ENCODE results near the gene PIGH.
A peak's percentile ranks its signal among the peaks of the same experiment; 100 is the strongest.

PIGH gene

GRCh38 chr14:67574806-67575205 lies 25.3 kb downstream of the PIGH start:
- no peak for DNase-seq (ENCODE audit: low read depth)

- DNase-seq (ENCODE audit: low read depth): no peak
Measured at GRCh38 chr14:67574156-67574555, 25.9 kb downstream of the PIGH start.

DNA sequence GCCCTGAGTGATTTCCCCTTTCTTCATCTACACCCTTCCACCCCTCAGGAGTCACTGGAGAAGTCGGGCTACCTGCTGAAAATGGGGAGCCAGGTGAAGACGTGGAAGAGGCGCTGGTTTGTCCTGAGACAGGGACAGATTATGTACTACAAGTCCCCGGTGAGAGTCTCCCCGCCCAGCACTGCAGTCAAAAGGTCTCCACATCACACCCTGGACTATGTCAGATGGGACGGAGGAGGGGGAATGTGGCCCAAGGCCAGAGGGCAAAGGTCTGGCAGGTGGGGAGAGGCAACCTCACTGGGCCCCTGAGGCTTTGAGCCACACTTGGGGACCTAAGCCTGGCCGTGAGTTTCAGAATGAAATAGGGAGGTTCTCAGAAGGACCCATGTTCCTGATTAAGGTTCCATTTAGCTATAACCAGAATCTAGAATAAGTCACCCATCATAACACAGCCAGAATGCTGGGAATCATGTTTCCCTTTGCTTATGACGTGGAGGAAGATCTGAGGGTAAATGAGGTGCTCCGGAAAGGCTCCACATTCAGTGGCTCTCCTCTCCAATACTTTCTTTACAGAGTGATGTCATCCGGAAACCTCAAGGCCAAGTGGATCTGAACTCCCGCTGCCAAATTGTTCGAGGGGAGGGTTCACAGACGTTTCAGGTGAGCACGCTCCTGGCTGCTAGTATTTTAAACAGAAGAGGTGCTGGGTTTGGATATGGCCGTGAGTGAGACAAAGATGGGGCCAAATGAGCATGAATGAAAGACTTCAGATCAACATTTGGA lies 26.6 kb downstream of the PIGH start:
- no peak for DNase-seq (ENCODE audit: low read depth)

DNA sequence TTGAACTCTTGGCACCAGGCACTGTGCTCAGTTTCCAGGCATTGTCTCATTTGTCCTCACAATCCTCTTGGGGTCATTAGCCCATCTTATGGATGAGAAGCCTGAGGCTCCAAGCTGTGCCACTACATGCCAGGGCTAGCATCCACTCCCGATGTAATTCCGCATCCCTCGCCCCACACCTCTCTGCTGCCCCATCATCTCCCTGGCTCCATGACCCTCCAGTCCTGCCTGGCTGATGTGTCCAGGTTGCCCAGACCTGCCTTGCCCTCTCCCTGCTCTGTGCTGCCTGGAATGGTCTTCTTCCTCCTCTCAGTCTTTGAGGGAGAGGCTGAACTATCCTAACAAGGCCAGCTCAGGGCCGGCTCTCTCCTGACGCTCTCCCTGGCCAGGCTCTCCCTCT lies 27.5 kb downstream of the PIGH start:
- no peak for DNase-seq (ENCODE audit: low read depth)

DNA sequence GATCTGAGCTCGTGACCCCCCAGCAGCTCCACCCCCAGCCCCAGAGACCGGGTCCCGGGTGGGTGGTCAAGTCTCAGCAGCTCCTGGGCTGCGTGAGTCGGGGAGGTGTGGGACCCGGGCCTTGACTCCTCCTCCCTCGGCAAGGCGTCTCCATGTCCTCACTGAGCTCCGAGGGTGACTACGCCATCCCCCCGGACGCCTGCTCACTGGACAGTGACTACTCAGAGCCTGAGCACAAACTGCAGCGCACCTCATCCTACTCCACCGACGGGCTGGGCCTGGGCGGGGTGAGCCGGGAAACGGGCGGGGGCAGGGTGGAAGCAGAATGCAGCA lies 28.1 kb downstream of the PIGH start:
- no peak for DNase-seq (ENCODE audit: low read depth)

- peak; percentile 13 for DNase-seq (ENCODE audit: low read depth)
Measured at GRCh38 chr14:67571275-67571990, 28.6 kb downstream of the PIGH start.

DNA sequence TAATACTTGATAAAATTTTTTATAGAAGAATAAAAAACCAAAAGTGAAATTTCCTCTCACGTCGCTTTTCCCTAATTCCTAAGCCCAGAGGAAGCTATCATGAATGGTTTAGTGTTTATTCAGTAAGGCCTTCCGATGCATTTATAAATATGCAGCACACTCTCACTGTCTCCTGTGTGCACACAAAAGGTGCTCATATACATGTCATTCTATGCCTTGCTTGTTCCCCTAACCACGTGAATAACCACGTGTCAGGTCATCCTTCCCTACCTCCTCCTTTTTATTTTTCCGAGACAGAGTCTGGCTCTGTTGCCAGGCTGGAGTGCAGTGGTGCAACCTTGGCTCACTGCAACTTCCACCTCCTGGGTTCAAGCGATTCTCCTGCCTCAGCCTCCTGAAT lies 29.6 kb downstream of the PIGH start:
- no peak for DNase-seq (ENCODE audit: low read depth)

DNA sequence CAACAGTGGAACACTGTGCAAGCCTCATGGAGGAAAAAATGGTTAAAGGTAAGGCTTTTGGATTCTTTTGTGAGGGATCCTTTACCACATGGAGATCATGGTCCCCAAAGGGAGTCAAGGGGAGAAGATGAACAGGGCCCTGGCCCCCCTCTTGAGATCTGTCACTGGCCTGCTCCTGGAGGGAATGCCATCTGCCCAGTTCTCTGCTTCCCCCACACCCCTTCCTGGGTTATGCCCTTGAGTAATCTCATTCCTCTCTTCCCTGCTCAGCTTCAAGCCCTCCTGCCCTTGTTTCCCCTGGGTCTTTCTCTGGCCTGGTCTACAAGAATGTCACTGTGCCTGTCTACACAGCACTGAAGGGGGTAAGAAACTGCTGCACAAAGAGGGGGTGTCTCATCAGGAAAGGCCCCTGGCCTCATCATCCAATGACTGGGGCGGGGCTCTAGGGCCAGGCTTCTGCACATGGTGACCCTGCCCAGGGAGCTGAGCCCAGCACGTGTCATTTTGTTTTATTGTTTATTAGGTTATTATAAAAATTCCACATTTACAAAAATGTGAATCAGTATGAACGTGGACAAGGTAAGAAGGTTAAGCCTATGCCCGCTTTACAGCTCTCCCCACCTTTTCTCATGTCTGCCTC lies 30.3 kb downstream of the PIGH start:
- no peak for DNase-seq (ENCODE audit: low read depth)

GRCh38 chr14:67569011-67569650 lies 30.9 kb downstream of the PIGH start:
- DNase-seq (ENCODE audit: low read depth): no peak

- no peak for DNase-seq (ENCODE audit: low read depth)
Measured at GRCh38 chr14:67567654-67568053, 32.4 kb downstream of the PIGH start.

- peak; percentile 13 for DNase-seq (ENCODE audit: low read depth)
Measured at GRCh38 chr14:67566908-67567307, 33.2 kb downstream of the PIGH start.

DNA sequence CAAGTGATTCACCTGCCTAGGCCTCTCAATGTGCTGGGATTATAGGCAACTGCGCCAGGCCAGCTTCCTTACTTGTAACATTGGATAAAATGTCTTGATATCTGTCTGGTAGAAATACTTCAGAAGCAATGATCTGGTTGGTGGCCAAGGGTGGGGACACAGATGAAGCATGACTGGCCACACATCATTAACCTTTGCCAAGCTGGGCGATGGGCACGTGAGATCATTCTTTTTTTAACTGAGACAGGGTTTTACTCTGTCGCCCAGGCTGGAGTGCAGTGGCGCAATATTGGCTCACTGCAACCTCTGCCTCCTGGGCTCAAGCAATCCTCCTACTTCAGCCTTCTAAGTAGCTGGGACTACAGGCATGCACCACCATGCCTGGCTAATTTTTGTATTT lies 35.8 kb downstream of the PIGH start:
- no peak for DNase-seq (ENCODE audit: low read depth)

GRCh38 chr14:67562776-67563150 lies 37.3 kb downstream of the PIGH start:
- no peak for DNase-seq (ENCODE audit: low read depth)

DNA sequence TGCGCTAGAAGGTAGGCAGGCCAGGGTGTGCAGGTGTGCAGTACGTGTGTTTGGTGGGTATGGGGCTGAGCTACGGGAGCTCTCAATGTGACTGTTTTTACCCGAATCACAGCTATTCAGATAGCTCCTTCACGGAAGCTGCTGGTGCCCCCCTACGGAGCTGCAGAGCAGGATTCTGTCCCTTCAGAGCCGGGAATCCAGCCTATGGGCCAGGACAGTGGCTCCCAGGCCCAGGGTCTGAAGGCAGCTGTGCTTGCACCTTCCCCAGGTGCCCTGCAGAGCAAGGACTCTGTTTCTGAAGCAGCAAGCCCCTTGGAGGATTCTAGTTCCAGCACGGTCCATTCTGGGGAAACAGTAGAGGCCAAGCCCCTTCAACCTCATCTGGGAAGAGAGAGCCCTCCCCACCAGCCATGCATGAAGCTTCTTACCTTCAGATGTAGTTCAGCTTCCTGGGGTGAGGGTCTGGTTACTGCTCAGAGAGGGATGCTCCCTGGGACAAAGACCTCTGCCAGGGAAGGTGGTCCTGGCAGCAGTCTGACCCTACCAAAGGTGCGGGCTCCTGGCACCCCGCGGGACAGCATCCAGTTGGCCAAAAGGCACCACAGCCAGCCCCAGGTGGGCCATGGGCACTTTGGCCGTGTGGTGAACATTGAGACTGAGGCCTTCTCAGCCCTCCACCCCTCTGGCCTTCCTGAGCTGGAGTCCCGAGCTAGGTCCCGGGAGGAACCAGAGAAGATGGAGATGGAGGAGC lies 37.9 kb downstream of the PIGH start:
- DNase-seq (ENCODE audit: low read depth): no peak

DNA sequence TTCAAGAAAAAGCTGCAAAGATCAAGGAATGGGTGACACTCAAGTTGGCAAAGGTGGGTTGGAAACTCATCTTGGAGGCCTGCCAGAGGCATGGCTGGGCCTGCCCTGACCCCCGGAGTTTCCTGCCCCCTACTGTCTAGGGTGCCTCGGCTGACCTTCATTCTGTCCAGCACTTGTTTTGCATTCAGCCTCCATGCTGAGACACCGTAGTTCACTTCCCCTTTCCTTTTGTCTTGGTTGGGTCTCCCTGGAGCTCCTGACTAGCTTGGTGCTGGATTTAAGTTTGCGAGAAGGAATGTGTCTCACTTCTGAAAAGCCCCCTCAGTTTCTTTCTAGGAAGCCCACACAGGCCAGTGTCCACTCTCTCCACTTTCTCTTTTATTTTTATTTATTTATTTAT lies 40.4 kb downstream of the PIGH start:
- DNase-seq (ENCODE audit: low read depth): no peak

DNA sequence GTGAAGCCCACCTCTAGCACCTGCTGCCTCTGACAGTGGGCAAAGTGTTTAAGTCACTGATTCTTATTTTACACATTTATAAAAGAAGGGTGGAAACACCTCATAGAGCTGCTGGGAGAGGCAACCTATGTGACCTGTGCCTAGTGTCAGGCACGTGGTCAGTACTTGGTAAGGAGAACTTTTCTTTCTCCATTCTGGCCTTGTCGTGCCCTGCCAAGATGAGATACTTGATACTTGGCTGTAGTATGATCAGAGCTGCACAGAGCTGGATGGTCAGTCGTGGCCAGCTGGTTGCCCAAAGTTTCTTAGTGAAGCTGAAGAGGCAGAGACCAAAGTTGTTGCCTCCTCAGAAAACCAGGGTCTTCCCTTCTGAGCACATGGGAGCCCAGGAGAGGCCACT lies 42.4 kb downstream of the PIGH start:
- DNase-seq (ENCODE audit: low read depth): no peak

DNA sequence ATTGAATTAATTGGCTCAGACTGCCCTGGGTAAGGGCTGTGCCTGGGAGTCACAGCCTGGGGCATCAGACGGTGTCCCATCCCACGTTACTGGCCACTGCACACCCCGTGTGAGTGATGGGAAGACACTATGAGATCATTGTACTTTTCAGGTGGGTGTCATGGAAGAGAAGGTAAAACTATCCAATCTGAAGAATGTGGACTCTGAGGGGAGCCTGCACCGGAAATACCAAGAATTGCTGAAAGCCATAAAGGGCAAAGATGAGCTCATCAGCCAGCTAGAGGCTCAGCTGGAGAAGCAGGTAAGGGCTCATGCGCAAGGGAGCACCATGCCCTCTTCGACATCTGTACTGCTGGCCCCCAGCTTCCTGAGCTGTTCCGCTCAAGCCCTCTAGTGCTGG lies 43.0 kb downstream of the PIGH start:
- DNase-seq (ENCODE audit: low read depth): no peak

DNA sequence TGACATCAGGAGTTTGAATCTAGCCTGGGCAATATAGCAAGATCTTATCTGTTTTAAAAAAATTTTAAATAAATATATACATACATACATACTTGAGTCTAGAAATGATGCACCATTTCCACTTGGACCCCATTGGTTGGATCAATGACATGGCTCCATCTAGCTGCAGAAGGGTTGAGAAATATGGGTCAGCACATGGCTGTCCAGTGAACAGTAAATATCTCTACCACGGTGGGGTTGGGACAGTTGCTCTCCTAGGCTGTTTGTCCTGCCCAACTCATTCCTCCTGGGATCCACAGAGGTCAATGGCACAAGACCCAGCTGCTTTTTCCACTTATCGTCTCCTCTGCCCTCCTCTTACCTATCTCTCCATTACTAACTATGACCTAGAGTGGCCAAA lies 43.4 kb downstream of the PIGH start:
- DNase-seq (ENCODE audit: low read depth): no peak

DNA sequence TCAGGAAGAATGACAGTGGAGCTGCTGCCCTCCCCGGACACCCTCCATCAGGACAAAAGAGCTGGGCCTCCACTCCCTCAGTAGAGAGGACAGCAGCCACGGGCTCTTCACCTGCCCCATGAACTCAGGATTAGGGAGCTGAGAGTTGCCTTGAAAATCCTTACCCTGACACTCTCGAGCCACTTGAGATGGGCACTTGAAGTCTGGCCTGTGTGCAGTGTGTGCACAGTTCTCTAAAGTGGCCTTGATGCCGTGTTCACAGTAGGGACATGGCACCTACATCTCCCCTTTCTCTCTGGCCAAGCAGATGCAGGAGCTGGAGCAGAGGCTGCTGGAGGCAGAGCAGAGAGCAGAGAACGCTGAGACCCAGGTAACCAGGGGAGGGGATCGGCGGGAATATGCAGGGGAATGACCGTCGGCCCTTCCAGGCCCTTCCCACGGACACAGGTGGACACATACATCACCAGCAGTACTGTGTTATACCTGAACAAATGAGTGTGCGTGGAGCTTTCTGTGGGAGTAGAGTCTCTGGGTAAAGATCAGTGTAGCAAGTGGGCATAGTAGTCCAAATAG lies 44.5 kb downstream of the PIGH start:
- no peak for DNase-seq (ENCODE audit: low read depth)

- no peak for DNase-seq (ENCODE audit: low read depth)
Measured at GRCh38 chr14:67554341-67554740, 45.7 kb downstream of the PIGH start.

DNA sequence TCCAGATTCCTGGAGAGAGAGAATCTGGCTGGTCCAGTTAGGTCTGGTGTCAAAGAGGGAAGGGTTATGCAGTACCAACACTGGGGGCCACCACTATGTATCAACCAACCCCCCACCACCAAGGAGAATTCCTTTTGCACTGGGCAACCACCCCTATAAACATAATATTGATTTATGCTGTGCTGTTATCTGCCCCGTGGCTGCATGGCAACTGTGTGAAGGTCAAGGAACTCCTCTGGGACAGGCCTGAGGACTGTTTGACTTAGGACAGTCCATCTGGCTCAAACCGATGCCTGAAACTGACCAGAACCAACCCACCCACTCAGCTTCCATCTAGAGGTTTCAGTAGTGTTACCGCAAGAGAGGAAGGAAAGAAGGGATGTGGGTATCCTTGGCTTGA lies 46.5 kb downstream of the PIGH start:
- no peak for DNase-seq (ENCODE audit: low read depth)

- no peak for DNase-seq (ENCODE audit: low read depth)
Measured at GRCh38 chr14:67551940-67552339, 48.1 kb downstream of the PIGH start.
